Progenitor cell of endocrine pancreas (in vitro differentiated cells): ENCODE measurements around the gene CSGALNACT2. TPM values are rescaled to one million over a fixed set of nuclear protein-coding genes. Genes with fewer than 3 reads are reported as not detected.

ENCODE experiments used
- DNase-seq: peaks from one replicate; pipeline ENCODE4 v3.0.0; 2021; ENCODE audit warnings: low spot score; ENCODE audit not compliant: unreplicated experiment
- H3K27ac Mint-ChIP-seq: 2 replicates; pipeline ENCODE4 v1.8.0; 2021; ENCODE audit warnings: mild to moderate bottlenecking, moderate library complexity, mixed read lengths
- H3K27me3 Mint-ChIP-seq: 2 replicates; pipeline ENCODE4 v1.8.0; 2021; ENCODE audit warnings: mixed read lengths
- H3K36me3 Mint-ChIP-seq: 2 replicates; pipeline ENCODE4 v1.8.0; 2022; ENCODE audit warnings: mixed read lengths; ENCODE audit not compliant: insufficient read depth
- H3K4me1 Mint-ChIP-seq: 2 replicates; pipeline ENCODE4 v1.8.0; 2021; ENCODE audit warnings: low read depth, mixed read lengths
- H3K4me3 Mint-ChIP-seq: 2 replicates; pipeline ENCODE4 v1.8.0; 2021; ENCODE audit warnings: low read depth, mild to moderate bottlenecking, moderate library complexity, mixed read lengths
- H3K9me3 Mint-ChIP-seq: 2 replicates; pipeline ENCODE4 v1.8.0; 2021; ENCODE audit warnings: low read depth, mixed read lengths
- total RNA-seq: library from RNA; stranded (reverse); gene quantifications from 2 replicates; pipeline ENCODE4 v1.2.1, GENCODE V29; 2021
- TF ChIP-seq, protein P1 (sequence below): fragments of 200-600 bp; sonication (generic); IDR thresholded peaks from one replicate; pipeline ENCODE4 v1.5.0; 2021; ENCODE audit warnings: antibody characterized with exemption, mild to moderate bottlenecking; ENCODE audit not compliant: unreplicated experiment

Gene CSGALNACT2
- total RNA-seq, 1 donor from 2014 or later = 8.9 TPM

DNA sequence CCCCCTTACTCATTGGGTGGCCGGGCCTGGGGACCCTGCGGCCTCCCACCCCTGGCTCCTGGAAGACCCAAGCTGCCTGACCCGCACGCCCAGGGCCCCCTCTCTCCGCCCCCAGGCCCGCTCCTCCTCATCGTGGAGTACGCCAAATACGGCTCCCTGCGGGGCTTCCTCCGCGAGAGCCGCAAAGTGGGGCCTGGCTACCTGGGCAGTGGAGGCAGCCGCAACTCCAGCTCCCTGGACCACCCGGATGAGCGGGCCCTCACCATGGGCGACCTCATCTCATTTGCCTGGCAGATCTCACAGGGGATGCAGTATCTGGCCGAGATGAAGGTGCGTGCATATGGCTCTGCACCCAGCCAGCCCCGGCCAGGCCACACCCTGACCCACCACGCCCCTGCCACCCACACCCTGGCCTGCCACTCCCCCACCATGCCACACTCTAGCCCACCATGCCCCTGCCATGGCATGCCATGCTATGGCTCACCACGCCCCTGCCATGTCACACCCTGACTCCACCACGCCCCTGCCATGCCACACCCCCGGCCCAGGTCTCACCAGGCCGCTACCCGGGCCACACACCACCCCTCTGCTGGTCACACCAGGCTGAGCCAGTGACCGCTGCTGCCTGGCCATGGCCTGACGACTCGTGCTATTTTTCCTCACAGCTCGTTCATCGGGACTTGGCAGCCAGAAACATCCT is 18.7 kb upstream of the CSGALNACT2 start:
- TF ChIP-seq, protein P1, sequence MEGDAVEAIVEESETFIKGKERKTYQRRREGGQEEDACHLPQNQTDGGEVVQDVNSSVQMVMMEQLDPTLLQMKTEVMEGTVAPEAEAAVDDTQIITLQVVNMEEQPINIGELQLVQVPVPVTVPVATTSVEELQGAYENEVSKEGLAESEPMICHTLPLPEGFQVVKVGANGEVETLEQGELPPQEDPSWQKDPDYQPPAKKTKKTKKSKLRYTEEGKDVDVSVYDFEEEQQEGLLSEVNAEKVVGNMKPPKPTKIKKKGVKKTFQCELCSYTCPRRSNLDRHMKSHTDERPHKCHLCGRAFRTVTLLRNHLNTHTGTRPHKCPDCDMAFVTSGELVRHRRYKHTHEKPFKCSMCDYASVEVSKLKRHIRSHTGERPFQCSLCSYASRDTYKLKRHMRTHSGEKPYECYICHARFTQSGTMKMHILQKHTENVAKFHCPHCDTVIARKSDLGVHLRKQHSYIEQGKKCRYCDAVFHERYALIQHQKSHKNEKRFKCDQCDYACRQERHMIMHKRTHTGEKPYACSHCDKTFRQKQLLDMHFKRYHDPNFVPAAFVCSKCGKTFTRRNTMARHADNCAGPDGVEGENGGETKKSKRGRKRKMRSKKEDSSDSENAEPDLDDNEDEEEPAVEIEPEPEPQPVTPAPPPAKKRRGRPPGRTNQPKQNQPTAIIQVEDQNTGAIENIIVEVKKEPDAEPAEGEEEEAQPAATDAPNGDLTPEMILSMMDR = no peak
- Mint-ChIP-seq H3K4me3 (no peak overlapping the region), H3K27me3 (peaks cover 4% of the 10 kb centered on the region)

GRCh38 chr10:43120116-43120928 is 17.9 kb upstream of the CSGALNACT2 start:
- Mint-ChIP-seq H3K4me3 (no peak overlapping the region), H3K9me3 (no peaks in the 10 kb centered on the region), H3K4me1 (no peaks in the 10 kb centered on the region), H3K27me3 (peaks cover 4% of the 10 kb centered on the region), H3K36me3 (no peaks in the 10 kb centered on the region), H3K27ac (no peak overlapping the region)
- TF ChIP-seq, protein P1 = no peak
- no peak for DNase-seq

More for the DNA sequence above, 18.7 kb upstream of the CSGALNACT2 start:
- DNase-seq = no peak
- Mint-ChIP-seq H3K4me1 (no peaks in the 10 kb centered on the region), H3K9me3 (no peaks in the 10 kb centered on the region), H3K36me3 (no peaks in the 10 kb centered on the region), H3K27ac (no peak overlapping the region)

DNA sequence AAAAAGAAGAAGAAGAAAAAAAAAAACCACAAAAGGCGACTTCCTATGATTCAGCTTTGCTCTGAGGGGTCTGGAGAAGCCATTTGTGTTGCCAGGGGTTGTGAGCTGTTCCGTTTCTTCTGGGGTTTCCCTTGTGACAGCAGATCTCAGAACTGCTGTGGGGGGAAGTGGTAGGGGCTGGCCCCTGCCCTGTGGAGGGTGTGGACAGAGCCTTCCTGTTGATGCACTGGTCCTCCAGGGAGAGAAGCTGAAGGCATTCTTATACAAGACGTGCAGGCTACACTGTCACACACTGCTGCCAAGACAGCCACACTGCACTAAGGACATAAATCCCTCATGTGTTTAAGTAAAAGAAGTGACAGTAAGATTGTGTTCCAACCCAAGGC is 17.3 kb upstream of the CSGALNACT2 start:
- no peaks in the 10 kb centered on the region for H3K9me3 Mint-ChIP-seq
- peaks cover 4% of the 10 kb centered on the region for H3K27me3 Mint-ChIP-seq
- H3K36me3 Mint-ChIP-seq = no peaks in the 10 kb centered on the region
- no peak overlapping the region for H3K4me3 Mint-ChIP-seq
- H3K27ac Mint-ChIP-seq = no peak overlapping the region
- DNase-seq = no peak
- no peaks in the 10 kb centered on the region for H3K4me1 Mint-ChIP-seq
- TF ChIP-seq, protein P1 = no peak

GRCh38 chr10:43121444-43121843 is 16.8 kb upstream of the CSGALNACT2 start:
- DNase-seq = no peak
- TF ChIP-seq, protein P1 = no peak
- Mint-ChIP-seq H3K9me3 (no peaks in the 10 kb centered on the region), H3K4me1 (no peaks in the 10 kb centered on the region), H3K27me3 (peaks cover 4% of the 10 kb centered on the region), H3K36me3 (no peaks in the 10 kb centered on the region), H3K27ac (no peak overlapping the region), H3K4me3 (no peak overlapping the region)

DNA sequence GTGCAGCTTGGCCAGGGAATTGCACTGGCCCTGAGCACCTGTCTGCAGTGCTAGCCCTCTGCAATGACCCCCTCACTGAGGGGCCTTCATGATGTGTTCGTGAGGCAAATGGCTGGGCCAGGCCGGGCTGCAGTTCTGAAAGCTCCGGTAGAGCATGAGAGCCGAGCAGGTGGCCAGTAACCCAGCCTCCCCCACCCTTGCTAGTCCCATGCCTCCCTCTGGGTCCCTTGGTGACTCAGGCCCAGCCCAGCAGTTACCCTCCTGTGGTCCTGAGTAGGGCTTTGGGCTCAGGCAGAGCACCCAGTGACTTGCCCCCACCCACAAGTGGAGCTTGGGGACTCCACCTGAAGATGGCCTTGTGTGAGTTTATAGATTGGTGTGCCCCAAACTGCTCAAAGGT is 16.1 kb upstream of the CSGALNACT2 start:
- DNase-seq = no peak
- no peak overlapping the region for H3K27ac Mint-ChIP-seq

More for the DNA sequence above, 16.1 kb upstream of the CSGALNACT2 start:
- Mint-ChIP-seq H3K27me3 (peaks cover 6% of the 10 kb centered on the region), H3K4me3 (no peak overlapping the region), H3K36me3 (no peaks in the 10 kb centered on the region), H3K9me3 (no peaks in the 10 kb centered on the region), H3K4me1 (no peaks in the 10 kb centered on the region)
- TF ChIP-seq, protein P1 = no peak
